Activated CD4-positive, alpha-beta memory T cell treated with anti-CD3 and anti-CD28 coated beads for 36 hours (primary cell): ENCODE results near the gene DIS3L2. TPM values are rescaled to one million over a fixed set of nuclear protein-coding genes. Genes with fewer than 3 reads are reported as not detected.

Experiments used
- CTCF ChIA-PET: fragments of 350-600 bp; sonication (Branson Sonifier 250); formaldehyde crosslinking; loops from one replicate; lab custom pipeline; 2021; ENCODE audit warnings: antibody characterized with exemption, inconsistent platforms; lab: Charles Lee
- POLR2A ChIA-PET: fragments of 350-600 bp; sonication (Branson Sonifier 250); formaldehyde crosslinking; loops from one replicate; lab custom pipeline; 2021; ENCODE audit warnings: antibody characterized with exemption; lab: Charles Lee
- DNase-seq: peaks from one replicate; pipeline ENCODE4 v3.0.0-alpha.2; 2020
- H3K27ac Mint-ChIP-seq: one replicate; pipeline ENCODE4 v1.8.0; 2021; ENCODE audit warnings: mixed read lengths
- H3K27me3 Mint-ChIP-seq: one replicate; pipeline ENCODE4 v1.8.0; 2021; ENCODE audit warnings: mixed read lengths
- H3K36me3 Mint-ChIP-seq: one replicate; pipeline ENCODE4 v1.8.0; 2021; ENCODE audit warnings: mixed read lengths
- H3K4me1 Mint-ChIP-seq: one replicate; pipeline ENCODE4 v1.8.0; 2021; ENCODE audit warnings: low read depth, mixed read lengths
- H3K4me3 Mint-ChIP-seq: one replicate; pipeline ENCODE4 v1.8.0; 2021; ENCODE audit warnings: mild to moderate bottlenecking, mixed read lengths
- H3K9me3 Mint-ChIP-seq: one replicate; pipeline ENCODE4 v1.8.0; 2021; ENCODE audit warnings: mixed read lengths
- intact Hi-C: fragments of 100-400 bp; cut with micrococcal nuclease; formaldehyde crosslinking; loops from one replicate; pipeline ENCODE4 v1.15.1; 2023
- total RNA-seq, 2 experiments: library from RNA; stranded (reverse); gene quantifications; one replicate each; pipeline ENCODE4 v1.2.3, GENCODE V29; 2021

Gene DIS3L2
- total RNA-seq, 2 experiments from 2014 or later, result 20.5 to 25.7 TPM

- CTCF ChIA-PET, result no interaction called here
- no peak for DNase-seq
- H3K27me3 Mint-ChIP-seq, result no peaks in the 10 kb centered on the region
These were observed 82.5 kb downstream of the DIS3L2 start for GRCh38 chr2:232043966-232044365.

GRCh38 chr2:232049350-232049749 lies 87.8 kb downstream of the DIS3L2 start:
- POLR2A ChIA-PET, result no interaction called here
- no peak for DNase-seq
- H3K27ac Mint-ChIP-seq, result no peak overlapping the region
- CTCF ChIA-PET, result no interaction called here
- intact Hi-C loops, result no loop called here
- no peaks in the 10 kb centered on the region for H3K27me3 Mint-ChIP-seq
- H3K4me3 Mint-ChIP-seq, result no peak overlapping the region
- peaks cover 7% of the 10 kb centered on the region for H3K36me3 Mint-ChIP-seq
- H3K4me1 Mint-ChIP-seq, result no peaks in the 10 kb centered on the region
- no peaks in the 10 kb centered on the region for H3K9me3 Mint-ChIP-seq

More at GRCh38 chr2:232043966-232044365, 82.5 kb downstream of the DIS3L2 start:
- Mint-ChIP-seq H3K36me3 (peaks cover 9% of the 10 kb centered on the region), H3K4me3 (no peak overlapping the region), H3K27ac (no peak overlapping the region), H3K9me3 (no peaks in the 10 kb centered on the region), H3K4me1 (peaks cover 10% of the 10 kb centered on the region)
- POLR2A ChIA-PET, result no interaction called here
- intact Hi-C loops, result no loop called here

GRCh38 chr2:232052591-232052990 lies 91.1 kb downstream of the DIS3L2 start:
- intact Hi-C loops, result no loop called here
- no peaks in the 10 kb centered on the region for H3K27me3 Mint-ChIP-seq
- H3K4me3 Mint-ChIP-seq, result no peak overlapping the region
- no peak for DNase-seq
- no peaks in the 10 kb centered on the region for H3K9me3 Mint-ChIP-seq
- H3K36me3 Mint-ChIP-seq, result peaks cover 9% of the 10 kb centered on the region
- H3K4me1 Mint-ChIP-seq, result peaks cover 5% of the 10 kb centered on the region
- POLR2A ChIA-PET, result no interaction called here
- CTCF ChIA-PET, result no interaction called here
- no peak overlapping the region for H3K27ac Mint-ChIP-seq

- peaks cover 16% of the 10 kb centered on the region for H3K4me1 Mint-ChIP-seq
- intact Hi-C loops, result no loop called here
- no peaks in the 10 kb centered on the region for H3K9me3 Mint-ChIP-seq
- H3K27ac Mint-ChIP-seq, result no peak overlapping the region
- peaks cover 8% of the 10 kb centered on the region for H3K36me3 Mint-ChIP-seq
- no peak for DNase-seq
- H3K4me3 Mint-ChIP-seq, result no peak overlapping the region
- CTCF ChIA-PET, result no interaction called here
- POLR2A ChIA-PET, result no interaction called here
- H3K27me3 Mint-ChIP-seq, result no peaks in the 10 kb centered on the region
These were observed 92.3 kb downstream of the DIS3L2 start for GRCh38 chr2:232053777-232054176.

- ChIA-PET CTCF (interaction anchor here (0.6 to 2.2 kb wide), 3 partner anchors 25 to 398 kb away, joined by 3 to 13 read pairs (median 3); no protein-coding TSS in a partner anchor), POLR2A (interaction anchor here (0.9 to 1.1 kb wide), 3 partner anchors 30 to 81 kb away, joined by 3 to 10 read pairs (median 3); no protein-coding TSS in a partner anchor)
- Mint-ChIP-seq H3K27me3 (no peaks in the 10 kb centered on the region), H3K36me3 (peaks cover 12% of the 10 kb centered on the region), H3K4me1 (peaks cover 22% of the 10 kb centered on the region), H3K9me3 (peaks cover 3% of the 10 kb centered on the region), H3K27ac (no peak overlapping the region), H3K4me3 (no peak overlapping the region)
- intact Hi-C loops, result loop anchor here (1.0 kb wide), 1 partner anchor 31 kb away; no protein-coding TSS in a partner anchor
- no peak for DNase-seq
These were observed 96.8 kb downstream of the DIS3L2 start for GRCh38 chr2:232058063-232058877.

GRCh38 chr2:232058931-232059330 lies 97.4 kb downstream of the DIS3L2 start:
- DNase-seq, result no peak
- no peak overlapping the region for H3K4me3 Mint-ChIP-seq
- peaks cover 12% of the 10 kb centered on the region for H3K36me3 Mint-ChIP-seq
- intact Hi-C loops, result loop anchor here (1.0 kb wide), 1 partner anchor 32 kb away; no protein-coding TSS in a partner anchor
- ChIA-PET POLR2A (no interaction called here), CTCF (interaction anchor here (2.2 kb wide), 1 partner anchor 32 kb away, joined by 13 read pairs; no protein-coding TSS in a partner anchor)
- H3K9me3 Mint-ChIP-seq, result peaks cover 3% of the 10 kb centered on the region
- peaks cover 22% of the 10 kb centered on the region for H3K4me1 Mint-ChIP-seq
- no peak overlapping the region for H3K27ac Mint-ChIP-seq
- H3K27me3 Mint-ChIP-seq, result no peaks in the 10 kb centered on the region

GRCh38 chr2:232061265-232061664 lies 99.8 kb downstream of the DIS3L2 start:
- H3K27ac Mint-ChIP-seq, result no peak overlapping the region
- peaks cover 3% of the 10 kb centered on the region for H3K9me3 Mint-ChIP-seq
- no peaks in the 10 kb centered on the region for H3K27me3 Mint-ChIP-seq
- H3K36me3 Mint-ChIP-seq, result peaks cover 9% of the 10 kb centered on the region
- H3K4me3 Mint-ChIP-seq, result no peak overlapping the region
- no peak for DNase-seq
- H3K4me1 Mint-ChIP-seq, result peaks cover 24% of the 10 kb centered on the region
- intact Hi-C loops, result no loop called here
- ChIA-PET POLR2A (no interaction called here), CTCF (interaction anchor here (0.9 to 1.3 kb wide), 4 partner anchors 8 to 160 kb away, joined by 3 to 6 read pairs (median 4); partner anchors contain the start of gene NPPC)

- ChIA-PET CTCF (no interaction called here), POLR2A (no interaction called here)
- Mint-ChIP-seq H3K4me3 (no peak overlapping the region), H3K9me3 (no peaks in the 10 kb centered on the region), H3K4me1 (peaks cover 24% of the 10 kb centered on the region), H3K27ac (no peak overlapping the region), H3K36me3 (peaks cover 1% of the 10 kb centered on the region), H3K27me3 (no peaks in the 10 kb centered on the region)
- no peak for DNase-seq
- intact Hi-C loops, result no loop called here
These were observed 111.5 kb downstream of the DIS3L2 start for GRCh38 chr2:232073026-232073425.

- no peak for DNase-seq
These were observed 112.2 kb downstream of the DIS3L2 start for GRCh38 chr2:232073699-232074098.

GRCh38 chr2:232075080-232075479 lies 113.6 kb downstream of the DIS3L2 start:
- Mint-ChIP-seq H3K4me1 (peaks cover 21% of the 10 kb centered on the region), H3K36me3 (peaks cover 4% of the 10 kb centered on the region)
- CTCF ChIA-PET, result interaction anchor here (1.4 kb wide), 1 partner anchor 67 kb away, joined by 3 read pairs; no protein-coding TSS in a partner anchor

More at GRCh38 chr2:232073699-232074098, 112.2 kb downstream of the DIS3L2 start:
- CTCF ChIA-PET, result no interaction called here
- H3K27me3 Mint-ChIP-seq, result no peaks in the 10 kb centered on the region
- POLR2A ChIA-PET, result no interaction called here
- H3K27ac Mint-ChIP-seq, result no peak overlapping the region
- peaks cover 24% of the 10 kb centered on the region for H3K4me1 Mint-ChIP-seq
- no peak overlapping the region for H3K4me3 Mint-ChIP-seq
- H3K36me3 Mint-ChIP-seq, result peaks cover 1% of the 10 kb centered on the region
- H3K9me3 Mint-ChIP-seq, result no peaks in the 10 kb centered on the region
- intact Hi-C loops, result no loop called here

GRCh38 chr2:232075859-232076258 lies 114.3 kb downstream of the DIS3L2 start:
- DNase-seq, result no peak
- intact Hi-C loops, result no loop called here
- Mint-ChIP-seq H3K4me1 (peaks cover 17% of the 10 kb centered on the region), H3K36me3 (peaks cover 5% of the 10 kb centered on the region), H3K9me3 (no peaks in the 10 kb centered on the region), H3K27ac (no peak overlapping the region), H3K27me3 (no peaks in the 10 kb centered on the region), H3K4me3 (no peak overlapping the region)
- ChIA-PET POLR2A (no interaction called here), CTCF (no interaction called here)

More at GRCh38 chr2:232075080-232075479, 113.6 kb downstream of the DIS3L2 start:
- Mint-ChIP-seq H3K4me3 (no peak overlapping the region), H3K9me3 (no peaks in the 10 kb centered on the region), H3K27me3 (no peaks in the 10 kb centered on the region), H3K27ac (no peak overlapping the region)
- DNase-seq, result no peak
- POLR2A ChIA-PET, result no interaction called here
- intact Hi-C loops, result no loop called here

- peaks cover 14% of the 10 kb centered on the region for H3K4me1 Mint-ChIP-seq
- CTCF ChIA-PET, result no interaction called here
- H3K36me3 Mint-ChIP-seq, result peaks cover 5% of the 10 kb centered on the region
- no peaks in the 10 kb centered on the region for H3K27me3 Mint-ChIP-seq
- no peak for DNase-seq
- no peak overlapping the region for H3K4me3 Mint-ChIP-seq
- intact Hi-C loops, result no loop called here
- POLR2A ChIA-PET, result no interaction called here
- H3K9me3 Mint-ChIP-seq, result peaks cover 3% of the 10 kb centered on the region
- H3K27ac Mint-ChIP-seq, result no peak overlapping the region
These were observed 114.8 kb downstream of the DIS3L2 start for GRCh38 chr2:232076272-232076671.
